ENCODE measurements around the gene ZNF595.
A peak's percentile ranks its signal among the peaks of the same experiment; 100 is the strongest.
"Not testable (repeated sequence)": the region's sequence is repeated elsewhere in the genome, so short reads cannot be mapped to it uniquely, and the experiment has no call there.

ZNF595 gene

GRCh38 chr4:43375-43774 is 9.7 kb upstream of the ZNF595 start:
- H3K36me3 Mint-ChIP-seq, DNase-seq, H3K4me3 Mint-ChIP-seq, H3K27me3 Mint-ChIP-seq, H3K27ac Mint-ChIP-seq, H3K4me1 Mint-ChIP-seq, H3K9me3 Mint-ChIP-seq: not testable (repeated sequence)
- ATAC-seq (replicated peaks), result peak; percentile 84 to 86

DNA sequence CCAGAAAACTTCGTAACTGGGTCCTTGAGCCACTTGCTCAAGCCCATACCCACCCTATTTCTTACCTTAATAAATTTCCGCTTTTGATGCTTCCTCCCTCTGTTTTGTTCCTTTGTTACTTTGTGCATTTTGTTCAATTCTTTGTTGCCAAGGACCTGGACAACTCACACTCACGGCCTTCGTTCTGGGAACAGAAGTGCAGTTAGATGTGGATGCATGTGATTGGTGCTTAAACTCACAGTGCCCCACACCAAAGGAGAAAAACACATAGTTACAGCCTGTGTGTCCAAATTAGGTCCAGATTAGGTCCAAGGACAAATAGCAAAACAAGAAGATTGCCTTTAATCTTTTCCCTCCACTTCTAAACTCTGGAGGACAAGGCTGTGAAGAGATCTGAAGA is 1.9 kb upstream of the ZNF595 start:
- DNase-seq, H3K27ac Mint-ChIP-seq, H3K4me1 Mint-ChIP-seq, H3K27me3 Mint-ChIP-seq, H3K9me3 Mint-ChIP-seq, H3K36me3 Mint-ChIP-seq, H3K4me3 Mint-ChIP-seq: not testable (repeated sequence)
- peak in 1 of 2 donors; percentile 0 for ATAC-seq (replicated peaks)

GRCh38 chr4:51655-52277 is 1.4 kb upstream of the ZNF595 start:
- ATAC-seq (replicated peaks), result peak; percentile 84 to 90
- H3K36me3 Mint-ChIP-seq, H3K27me3 Mint-ChIP-seq, H3K4me3 Mint-ChIP-seq, H3K9me3 Mint-ChIP-seq, H3K4me1 Mint-ChIP-seq, H3K27ac Mint-ChIP-seq: not testable (repeated sequence)
- DNase-seq, result peak; percentile 67

- not testable (repeated sequence) for H3K27me3 Mint-ChIP-seq; H3K36me3 Mint-ChIP-seq; H3K4me1 Mint-ChIP-seq; H3K27ac Mint-ChIP-seq; ATAC-seq (replicated peaks); H3K4me3 Mint-ChIP-seq; H3K9me3 Mint-ChIP-seq; DNase-seq
Observed at GRCh38 chr4:53521-53920, 400 bp downstream of the ZNF595 start.

DNA sequence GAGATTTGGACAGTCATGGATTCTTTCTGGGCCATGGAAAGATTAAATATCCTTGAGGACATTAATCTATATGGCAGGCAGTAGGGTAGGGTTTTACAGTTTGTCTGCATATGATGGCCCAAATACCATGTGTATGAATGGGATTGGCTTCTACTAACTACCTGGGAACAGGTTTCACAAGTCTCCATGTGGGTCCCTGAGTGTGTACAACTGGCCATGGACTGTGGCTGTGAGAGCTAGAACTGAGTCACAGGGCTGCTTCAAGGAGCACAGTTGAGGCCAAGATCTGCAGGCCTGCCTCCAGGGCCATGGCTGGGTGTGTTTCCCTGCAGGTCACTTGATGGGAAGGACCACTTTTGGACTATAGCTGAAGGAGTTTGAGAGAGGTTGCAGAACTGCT is 11.6 kb downstream of the ZNF595 start:
- H3K27ac Mint-ChIP-seq, H3K4me3 Mint-ChIP-seq, H3K27me3 Mint-ChIP-seq, H3K4me1 Mint-ChIP-seq, DNase-seq: not testable (repeated sequence)
- Mint-ChIP-seq H3K9me3 (peaks cover 10 to 11% of the 10 kb centered on the region in 2 donors), H3K36me3 (peaks cover 13 to 16% of the 10 kb centered on the region in 2 donors)
- ATAC-seq (replicated peaks), result peak in 1 of 2 donors; percentile 27

DNA sequence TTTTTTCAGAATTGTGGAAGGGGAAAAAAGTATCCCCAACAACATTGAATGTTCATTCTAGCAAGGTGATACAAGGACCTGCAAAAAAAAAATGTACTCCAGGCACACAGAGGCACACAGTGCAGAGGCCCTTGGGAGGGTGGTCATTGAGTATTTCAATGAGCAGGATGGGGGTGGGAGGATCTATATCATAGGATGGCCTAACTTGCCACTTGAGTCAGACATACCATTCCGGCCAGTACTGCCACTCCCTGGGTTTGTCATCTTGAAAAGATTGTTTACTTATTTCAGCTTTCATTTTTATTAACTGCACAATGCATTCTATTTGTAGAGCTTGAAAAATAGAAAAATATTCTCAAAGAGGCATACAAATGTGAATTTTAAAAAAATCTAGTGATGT is 18.7 kb downstream of the ZNF595 start:
- Mint-ChIP-seq H3K9me3 (peaks cover 28 to 43% of the 10 kb centered on the region in 2 donors), H3K27me3 (no peaks in the 10 kb centered on the region)
- no peak for DNase-seq

GRCh38 chr4:85951-86350 is 32.8 kb downstream of the ZNF595 start:
- H3K27me3 Mint-ChIP-seq, result no peaks in the 10 kb centered on the region
- peaks cover 25 to 26% of the 10 kb centered on the region in 2 donors for H3K9me3 Mint-ChIP-seq
- ATAC-seq (replicated peaks) (no peak), DNase-seq (no peak)
- H3K27ac Mint-ChIP-seq, result peak overlapping the region; percentile 20
- H3K4me1 Mint-ChIP-seq, result no peaks in the 10 kb centered on the region
- H3K36me3 Mint-ChIP-seq, result peaks cover 48 to 72% of the 10 kb centered on the region in 2 donors
- H3K4me3 Mint-ChIP-seq, result no peak overlapping the region

More for the DNA sequence above, 18.7 kb downstream of the ZNF595 start:
- peaks cover 66 to 76% of the 10 kb centered on the region in 2 donors for H3K36me3 Mint-ChIP-seq
- no peak overlapping the region for H3K4me3 Mint-ChIP-seq
- H3K27ac Mint-ChIP-seq, result no peak overlapping the region
- H3K4me1 Mint-ChIP-seq, result peaks cover 0 to 2% of the 10 kb centered on the region in 2 donors
- ATAC-seq (replicated peaks), result no peak

DNA sequence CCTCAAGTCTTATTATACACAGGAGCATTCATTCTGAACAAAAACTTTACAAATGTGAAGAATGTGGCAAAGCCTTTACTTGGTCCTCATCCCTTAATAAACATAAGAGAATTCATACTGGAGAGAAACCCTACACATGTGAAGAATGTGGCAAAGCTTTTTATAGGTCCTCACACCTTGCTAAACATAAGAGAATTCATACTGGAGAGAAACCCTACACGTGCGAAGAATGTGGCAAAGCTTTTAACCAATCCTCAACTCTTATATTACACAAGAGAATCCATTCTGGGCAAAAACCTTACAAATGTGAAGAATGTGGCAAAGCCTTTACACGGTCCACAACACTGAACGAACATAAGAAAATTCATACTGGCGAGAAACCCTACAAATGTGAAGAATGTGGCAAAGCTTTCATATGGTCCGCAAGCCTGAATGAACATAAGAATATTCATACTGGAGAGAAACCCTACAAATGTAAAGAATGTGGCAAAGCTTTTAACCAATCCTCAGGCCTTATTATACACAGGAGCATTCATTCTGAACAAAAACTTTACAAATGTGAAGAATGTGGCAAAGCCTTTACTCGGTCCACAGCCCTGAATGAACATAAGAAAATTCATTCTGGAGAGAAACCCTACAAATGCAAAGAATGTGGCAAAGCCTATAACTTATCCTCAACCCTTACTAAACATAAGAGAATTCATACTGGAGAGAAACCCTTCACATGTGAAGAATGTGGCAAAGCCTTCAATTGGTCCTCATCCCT is 33.6 kb downstream of the ZNF595 start:
- H3K36me3 Mint-ChIP-seq, result peaks cover 47 to 68% of the 10 kb centered on the region in 2 donors
- peaks cover 23 to 30% of the 10 kb centered on the region in 2 donors for H3K9me3 Mint-ChIP-seq
- not testable (repeated sequence) for H3K4me1 Mint-ChIP-seq

DNA sequence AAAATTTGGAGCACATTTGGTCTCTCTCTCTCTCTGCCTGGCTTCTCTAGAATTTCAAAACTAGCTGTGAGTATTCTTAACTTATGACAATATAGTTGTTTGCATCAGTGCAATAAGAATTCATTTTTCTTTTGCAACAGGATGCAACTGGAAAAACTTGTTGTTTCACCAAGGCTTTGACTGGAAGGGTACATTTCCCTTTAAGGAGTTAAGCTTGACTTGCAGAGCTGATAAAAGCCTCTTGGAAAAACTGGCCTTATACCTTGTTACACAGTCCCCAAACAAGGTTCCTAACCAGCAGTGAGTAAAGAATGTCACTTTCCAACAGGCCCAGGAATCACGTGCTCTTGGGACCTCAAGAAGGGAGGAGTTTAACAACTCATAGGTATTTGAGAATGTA is 45.3 kb downstream of the ZNF595 start:
- H3K27ac Mint-ChIP-seq, result no peak overlapping the region
- H3K36me3 Mint-ChIP-seq, result peaks cover 9 to 25% of the 10 kb centered on the region in 2 donors
- ATAC-seq (replicated peaks), result no peak
- H3K4me1 Mint-ChIP-seq, result no peaks in the 10 kb centered on the region
- H3K27me3 Mint-ChIP-seq, result no peaks in the 10 kb centered on the region
- H3K4me3 Mint-ChIP-seq, result no peak overlapping the region
- no peak for DNase-seq
- peaks cover 30 to 37% of the 10 kb centered on the region in 2 donors for H3K9me3 Mint-ChIP-seq

More for the DNA sequence above, 33.6 kb downstream of the ZNF595 start:
- DNase-seq; H3K4me3 Mint-ChIP-seq; ATAC-seq (replicated peaks); H3K27ac Mint-ChIP-seq; H3K27me3 Mint-ChIP-seq: not testable (repeated sequence)

DNA sequence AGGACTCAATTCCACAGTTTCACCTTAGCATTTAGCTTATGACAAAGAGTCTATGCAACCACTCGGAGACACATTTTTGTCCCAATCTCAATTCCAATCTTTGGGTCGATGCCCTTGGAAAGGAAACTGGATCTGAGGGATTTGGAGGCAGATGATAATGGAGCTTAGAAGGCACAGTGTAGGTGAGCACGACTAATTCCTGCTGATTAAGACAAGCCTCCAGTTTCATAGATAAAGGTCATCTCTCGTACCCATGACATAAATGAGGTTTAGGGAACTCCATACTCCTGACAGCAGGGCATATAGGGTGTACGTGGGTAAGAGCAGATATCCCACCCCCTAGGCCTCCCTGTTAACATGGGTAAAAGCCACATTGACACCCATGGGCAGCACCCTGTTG is 46.7 kb downstream of the ZNF595 start:
- H3K27me3 Mint-ChIP-seq, result peaks cover 5 to 6% of the 10 kb centered on the region in 2 donors
- peaks cover 24 to 37% of the 10 kb centered on the region in 2 donors for H3K9me3 Mint-ChIP-seq
- no peak for DNase-seq
- H3K27ac Mint-ChIP-seq, result no peak overlapping the region
- H3K36me3 Mint-ChIP-seq, result peaks cover 10 to 20% of the 10 kb centered on the region in 2 donors
- no peaks in the 10 kb centered on the region for H3K4me1 Mint-ChIP-seq
- no peak overlapping the region for H3K4me3 Mint-ChIP-seq
- no peak for ATAC-seq (replicated peaks)

GRCh38 chr4:107083-107443 is 53.9 kb downstream of the ZNF595 start:
- no peak for ATAC-seq (replicated peaks)
- Mint-ChIP-seq H3K9me3 (peaks cover 46 to 62% of the 10 kb centered on the region in 2 donors), H3K4me1 (peaks cover 2 to 5% of the 10 kb centered on the region in 2 donors), H3K36me3 (peaks cover 23 to 36% of the 10 kb centered on the region in 2 donors), H3K27me3 (peaks cover 63 to 70% of the 10 kb centered on the region in 2 donors), H3K4me3 (no peak overlapping the region), H3K27ac (no peak overlapping the region)
- no peak for DNase-seq

DNA sequence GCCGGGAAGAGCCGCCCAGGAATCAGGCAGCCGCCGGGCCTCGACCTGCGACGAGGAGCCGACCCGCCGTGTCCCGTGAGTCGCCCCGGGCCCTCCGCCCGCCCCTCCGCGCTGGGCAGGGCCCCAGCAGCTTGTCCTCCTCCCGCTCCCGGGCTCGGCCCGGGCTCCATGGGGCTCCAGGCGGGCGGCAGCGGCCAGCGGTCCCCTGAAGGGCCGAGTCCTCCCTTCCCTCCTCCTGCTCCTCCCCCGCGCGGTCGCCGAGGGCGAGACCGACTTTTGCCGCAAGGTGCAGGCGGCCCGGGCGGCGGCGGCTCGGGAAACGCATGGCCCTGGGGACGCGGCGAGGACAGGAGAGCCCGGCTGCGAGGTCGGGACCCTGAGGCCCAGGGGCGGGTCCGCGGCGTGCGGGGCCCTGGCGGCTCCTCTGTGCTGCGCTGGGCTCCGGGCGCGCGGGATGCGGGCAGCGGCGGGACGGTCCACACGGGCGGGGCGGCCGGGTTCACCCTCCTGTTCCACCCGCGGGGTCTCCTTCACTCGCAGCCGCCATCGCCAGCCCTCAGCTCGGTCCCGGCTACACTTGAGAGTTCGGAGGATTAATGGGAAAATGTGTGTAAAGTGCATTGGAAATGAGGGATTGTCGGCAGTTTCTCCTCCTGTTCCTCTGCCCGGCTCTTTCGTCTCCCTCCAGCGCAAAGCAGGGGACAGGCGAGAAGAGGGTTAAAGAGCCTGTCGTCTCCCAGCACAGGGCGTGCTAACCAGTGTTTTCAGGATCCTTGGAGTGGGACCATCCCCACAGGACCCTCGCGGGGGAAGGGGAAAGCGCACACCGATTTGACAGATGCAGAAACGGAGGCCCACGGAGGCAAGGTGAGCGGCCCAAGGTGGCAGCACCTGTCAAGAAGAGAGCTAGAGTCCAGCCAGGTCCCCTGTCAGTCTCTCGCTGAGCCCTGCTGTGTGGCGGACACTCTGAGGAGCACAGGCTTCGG is 54.6 kb downstream of the ZNF595 start:
- ATAC-seq (replicated peaks) (peak in 1 of 2 donors; percentile 25), DNase-seq (no peak)
- Mint-ChIP-seq H3K9me3 (peaks cover 43 to 58% of the 10 kb centered on the region in 2 donors), H3K4me3 (peak overlapping the region in 1 of 2 donors; percentile 2), H3K4me1 (peaks cover 2 to 5% of the 10 kb centered on the region in 2 donors), H3K27me3 (peaks cover 63 to 71% of the 10 kb centered on the region in 2 donors), H3K27ac (no peak overlapping the region), H3K36me3 (peaks cover 23 to 38% of the 10 kb centered on the region in 2 donors)

GRCh38 chr4:112771-113170 is 59.6 kb downstream of the ZNF595 start:
- no peak overlapping the region for H3K4me3 Mint-ChIP-seq
- ATAC-seq (replicated peaks) (no peak), DNase-seq (no peak)
- peaks cover 36 to 42% of the 10 kb centered on the region in 2 donors for H3K27me3 Mint-ChIP-seq
- H3K4me1 Mint-ChIP-seq, result peaks cover 7 to 13% of the 10 kb centered on the region in 2 donors
- no peak overlapping the region for H3K27ac Mint-ChIP-seq
- H3K36me3 Mint-ChIP-seq, result peaks cover 31 to 40% of the 10 kb centered on the region in 2 donors
- H3K9me3 Mint-ChIP-seq, result peaks cover 41 to 50% of the 10 kb centered on the region in 2 donors

GRCh38 chr4:113732-114131 is 60.6 kb downstream of the ZNF595 start:
- H3K27ac Mint-ChIP-seq, result no peak overlapping the region
- no peak overlapping the region for H3K4me3 Mint-ChIP-seq
- H3K9me3 Mint-ChIP-seq, result peaks cover 40 to 48% of the 10 kb centered on the region in 2 donors

More at GRCh38 chr4:113732-114131, 60.6 kb downstream of the ZNF595 start:
- Mint-ChIP-seq H3K36me3 (peaks cover 29 to 32% of the 10 kb centered on the region in 2 donors), H3K27me3 (peaks cover 27 to 33% of the 10 kb centered on the region in 2 donors), H3K4me1 (peaks cover 7 to 9% of the 10 kb centered on the region in 2 donors)
- no peak for ATAC-seq (replicated peaks)
- no peak for DNase-seq

All from stimulated activated naive B cell treated with anti-CD40 and anti-IgM and Interleukin-4, amounts not matched to agents 10 μg/mL and 1 μg/mL and 100 μg/mL, for 72 hours (primary cell).